COLO829 (cell line): ENCODE measurements around the gene SIL1.
A peak's percentile ranks its signal among the peaks of the same experiment; 100 is the strongest.

Experiments used
- DNase-seq: peaks from one replicate; pipeline ENCODE4 v3.0.0; 2012; ENCODE audit warnings: low spot score

SIL1 gene

DNA sequence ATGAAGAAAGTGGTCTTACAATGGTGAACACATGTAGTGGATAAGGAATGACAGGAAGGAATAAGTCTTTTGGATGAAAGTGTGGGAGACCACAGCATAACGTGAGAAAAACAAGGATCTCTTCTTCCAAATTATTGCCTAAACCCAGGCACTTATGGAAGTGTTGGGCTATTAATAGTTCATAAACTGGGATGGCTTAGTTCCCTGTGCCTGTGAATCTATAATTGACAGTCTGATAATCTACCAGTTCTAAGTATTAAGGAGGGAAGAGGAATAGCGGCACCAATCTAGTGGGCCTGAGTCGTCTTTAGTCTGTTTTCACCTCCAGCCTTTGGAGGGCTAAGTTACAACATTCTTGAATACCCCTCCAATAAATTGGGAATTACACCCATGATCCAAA is 283.8 kb downstream of the SIL1 start:
- DNase-seq, result no peak

DNA sequence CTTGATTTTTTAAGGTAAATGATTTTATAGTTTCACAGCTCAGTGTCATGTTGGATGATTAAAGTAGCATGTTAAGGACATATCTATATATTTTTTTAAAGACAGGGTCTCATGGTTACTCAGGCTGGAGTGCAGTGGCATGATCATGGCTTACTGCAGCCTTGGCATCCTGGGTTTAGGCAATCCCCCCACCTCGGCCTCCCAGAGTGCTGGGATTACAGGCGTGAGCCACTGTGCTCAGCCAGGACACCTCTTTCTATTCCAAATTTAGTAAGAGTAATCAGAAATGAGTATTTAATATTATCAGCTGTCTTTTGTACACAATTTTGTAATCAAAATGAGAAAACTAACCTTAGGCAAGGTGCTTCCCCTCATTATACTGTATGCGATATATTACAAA is 284.4 kb downstream of the SIL1 start:
- DNase-seq, result no peak

DNA sequence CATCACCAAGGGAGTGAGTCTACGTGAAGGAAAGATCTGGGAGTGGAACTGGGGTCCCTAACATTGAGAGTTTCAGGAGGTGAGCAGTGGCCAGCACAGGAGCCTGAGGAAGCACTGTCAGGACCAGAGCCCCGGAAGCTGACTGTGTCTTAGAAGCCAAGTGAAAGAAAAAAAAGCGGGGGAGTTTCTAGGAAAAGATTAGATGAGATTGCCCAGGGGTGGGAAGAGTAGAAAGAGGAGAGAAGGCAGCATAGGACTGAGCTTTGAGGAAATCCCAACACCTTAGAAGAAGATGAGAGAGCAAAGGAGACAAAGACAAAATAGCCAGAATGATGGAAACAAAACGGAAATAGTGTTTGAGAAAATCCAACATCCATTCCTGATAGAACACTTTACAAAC is 286.1 kb downstream of the SIL1 start:
- no peak for DNase-seq

DNA sequence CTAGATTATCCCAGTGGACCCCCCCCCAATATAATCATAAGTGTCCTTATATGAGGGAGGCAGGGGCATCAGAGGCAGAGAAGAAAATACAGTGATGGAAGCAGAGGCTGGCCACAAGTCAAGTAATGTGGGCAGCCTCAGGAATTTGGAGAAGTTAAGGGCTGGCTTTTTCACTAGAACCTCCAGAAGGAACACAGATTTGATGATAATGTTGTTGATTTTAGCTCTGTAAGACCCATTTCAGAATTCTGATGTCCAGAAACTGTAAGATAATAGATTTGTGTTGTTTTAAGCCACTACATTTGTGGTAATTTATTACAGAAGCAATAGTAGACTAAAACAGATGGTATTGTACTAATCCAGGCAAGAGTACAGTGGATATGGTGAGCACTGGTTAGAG is 286.7 kb downstream of the SIL1 start:
- no peak for DNase-seq

DNA sequence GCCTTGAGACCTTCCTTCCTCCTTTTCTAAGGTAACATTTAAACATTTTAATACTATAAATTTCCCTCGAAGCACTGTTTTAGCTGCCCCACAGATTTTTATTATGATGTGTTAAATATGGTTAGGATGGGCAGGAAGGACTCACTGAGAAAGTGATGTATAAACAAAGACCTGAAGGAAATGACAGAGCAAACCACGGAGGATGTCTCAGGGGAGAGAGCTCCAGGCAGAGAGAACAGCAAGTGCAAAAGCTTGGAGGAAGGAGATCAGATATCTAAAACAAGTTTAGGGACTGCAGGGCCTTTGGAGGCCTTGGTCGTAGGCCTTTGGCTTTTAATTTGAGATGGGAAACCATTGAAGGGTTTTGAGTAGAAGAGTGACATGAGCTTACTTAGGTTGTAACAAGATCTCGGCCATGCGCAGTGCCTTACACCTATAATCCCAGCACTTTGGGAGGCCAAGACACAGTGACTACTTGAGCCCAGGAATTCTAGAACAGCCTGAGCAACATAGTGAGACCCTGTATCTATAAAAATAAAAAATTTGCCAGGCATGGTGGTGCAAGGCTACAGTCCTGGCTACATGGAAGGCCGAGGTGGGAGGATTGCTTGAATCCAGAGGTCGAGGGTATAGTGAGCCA is 287.5 kb downstream of the SIL1 start:
- DNase-seq, result no peak

DNA sequence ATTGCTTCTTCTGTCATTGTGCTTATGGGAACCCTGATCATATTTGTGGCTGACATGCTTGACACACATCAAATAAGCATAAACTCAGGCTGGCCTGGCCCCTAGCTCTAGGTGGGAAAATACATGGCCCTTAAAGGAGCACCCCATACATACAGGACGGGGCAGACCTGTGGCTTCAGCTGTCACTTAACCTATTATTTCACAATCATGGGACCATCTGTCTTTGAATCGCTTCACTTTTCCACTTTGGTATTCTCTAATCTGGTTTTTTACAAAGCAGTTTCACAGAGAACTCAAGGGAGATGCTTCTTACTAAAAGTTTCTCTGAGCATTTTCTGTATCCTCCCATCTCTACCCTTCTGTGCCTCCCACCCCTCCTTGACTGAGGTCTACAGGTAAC is 288.4 kb downstream of the SIL1 start:
- DNase-seq, result no peak

DNA sequence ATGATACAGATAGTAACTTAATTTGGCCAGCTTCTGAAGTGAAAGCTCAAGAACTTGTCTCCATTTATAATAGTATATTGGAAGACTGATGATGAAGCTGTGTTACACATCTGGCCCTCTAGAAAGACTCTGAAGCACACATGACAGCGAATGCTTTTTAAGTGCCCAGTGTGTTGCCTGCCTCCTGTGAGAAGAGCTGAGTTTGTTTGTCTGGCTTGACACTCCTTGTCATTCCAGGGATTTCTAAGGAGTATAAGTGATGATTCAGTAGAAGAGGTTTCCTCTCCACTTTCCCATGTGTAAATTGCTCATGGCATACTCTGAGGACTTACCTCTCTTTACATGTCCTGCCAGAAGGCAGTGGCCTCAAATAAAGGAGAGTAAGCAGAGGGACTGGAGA is 292.6 kb downstream of the SIL1 start:
- no peak for DNase-seq

DNA sequence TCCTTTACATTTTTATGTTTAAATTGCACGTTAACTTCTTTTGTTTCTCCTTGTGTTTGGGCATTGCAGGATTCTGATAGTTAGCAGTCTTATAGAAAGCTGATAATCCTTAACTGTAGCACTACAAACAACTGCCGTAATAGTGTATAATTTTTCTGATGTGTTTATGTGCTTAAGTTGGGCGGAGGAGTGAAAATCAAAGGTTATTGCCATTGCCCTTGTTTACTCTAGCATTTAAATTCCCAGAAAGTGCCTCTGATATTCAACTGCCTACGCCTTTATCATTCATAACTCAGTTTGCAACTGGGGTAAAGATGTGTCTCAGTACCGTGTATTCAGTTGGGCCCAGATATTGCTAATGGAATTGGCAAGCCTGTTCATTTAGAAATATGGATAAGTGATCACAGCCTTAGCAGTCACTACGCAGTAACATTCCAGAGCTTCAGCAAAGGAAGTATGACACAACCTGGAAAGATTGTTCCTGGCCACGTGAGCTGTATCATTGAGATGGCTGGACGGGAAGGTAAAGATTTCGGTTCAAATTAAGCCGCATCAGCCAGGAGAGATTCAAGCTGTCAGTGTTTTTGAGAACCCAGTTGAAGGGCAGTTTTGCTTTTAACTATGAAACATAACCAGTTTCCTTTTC is 294.9 kb downstream of the SIL1 start:
- no peak for DNase-seq

DNA sequence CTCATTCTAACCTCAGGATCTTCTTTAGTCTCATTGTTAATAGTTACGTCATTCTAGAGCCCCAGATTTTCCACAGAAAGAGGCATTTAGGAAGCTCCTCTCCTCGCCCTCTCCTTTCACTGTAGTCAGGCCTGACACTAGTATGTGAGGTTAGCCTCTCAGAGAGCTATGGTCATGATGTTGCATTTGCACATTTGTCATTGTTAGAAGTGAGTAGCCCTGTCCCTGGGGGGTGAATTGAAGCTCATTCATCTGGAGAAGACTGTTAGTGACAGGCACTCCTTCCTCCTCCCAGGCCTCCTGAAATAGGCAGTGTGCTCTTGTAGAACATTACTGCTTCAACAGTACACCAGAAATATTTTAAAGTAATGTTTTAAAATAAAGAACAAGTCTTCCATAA is 296.5 kb downstream of the SIL1 start:
- DNase-seq, result no peak

DNA sequence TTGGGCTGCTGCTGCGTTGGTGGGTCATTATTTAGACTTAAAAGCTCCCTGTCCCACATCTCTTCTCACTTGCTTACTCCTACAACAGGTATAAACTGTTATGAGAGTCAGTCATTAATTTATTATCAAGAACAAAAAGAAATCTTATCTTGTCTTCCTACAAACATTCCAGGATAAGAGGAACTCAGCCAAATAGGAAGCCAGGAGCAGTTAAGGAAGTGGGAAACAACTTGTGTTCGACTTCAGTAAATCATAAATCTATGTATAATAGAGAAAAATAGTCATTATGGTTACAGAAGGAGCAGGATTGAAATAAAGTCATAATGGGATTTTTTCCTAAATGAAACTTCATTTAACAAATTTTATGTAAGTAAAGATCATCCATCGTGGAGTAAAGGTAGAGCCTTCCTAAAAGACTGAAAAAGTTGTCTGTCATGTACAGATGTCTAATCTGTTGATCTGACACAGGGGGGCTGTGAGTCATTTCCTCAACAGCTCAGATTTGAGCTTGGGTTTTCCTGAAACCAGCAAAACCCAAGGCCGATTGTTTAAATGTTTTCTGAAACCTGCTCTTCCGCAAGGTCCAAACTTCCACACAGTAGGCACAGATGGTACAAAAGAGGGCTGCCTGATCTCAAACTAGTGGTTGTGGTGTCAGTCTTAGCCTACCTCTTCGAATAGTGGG is 297.7 kb downstream of the SIL1 start:
- peak; percentile 2 for DNase-seq

DNA sequence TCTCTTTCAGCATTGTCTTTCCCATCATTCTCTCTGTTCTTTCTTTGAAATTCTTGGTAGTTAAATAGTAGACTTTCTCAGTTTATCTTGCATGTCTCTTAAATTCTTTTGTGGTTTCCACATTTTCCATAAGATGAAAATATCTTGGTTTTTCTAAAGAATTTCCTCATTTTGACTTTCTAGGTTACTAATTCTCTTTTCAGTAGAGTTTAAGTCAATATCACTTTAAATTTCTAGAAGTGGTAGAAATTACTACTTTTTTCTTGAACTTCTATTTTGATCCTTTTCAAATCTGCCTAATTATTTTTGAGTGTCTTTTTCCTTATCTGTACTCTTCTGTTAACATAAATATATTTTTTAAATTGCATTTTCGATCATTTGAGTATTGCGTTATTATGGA is 299.4 kb downstream of the SIL1 start:
- DNase-seq, result no peak

DNA sequence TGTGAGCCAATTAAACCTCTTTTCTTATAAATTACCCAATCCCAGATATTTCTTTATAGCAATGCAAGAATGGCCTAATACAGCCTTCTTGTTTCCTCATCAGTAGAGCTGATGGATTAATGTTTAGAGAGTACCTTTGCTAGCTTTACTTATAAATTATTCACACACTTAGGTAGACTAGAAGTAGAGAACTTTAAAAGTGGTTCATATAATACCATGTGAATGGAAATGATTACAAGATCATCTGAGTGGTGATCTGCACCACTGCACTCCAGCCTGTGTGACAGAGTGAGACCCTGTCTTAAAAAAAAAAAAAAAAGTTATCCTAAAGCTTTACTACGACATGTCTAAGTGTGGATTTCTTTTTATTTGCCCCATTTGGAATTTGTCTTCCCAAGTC is 299.9 kb downstream of the SIL1 start:
- no peak for DNase-seq
